ENCODE results near the gene ST6GAL2.

The ST6GAL2 gene

DNA sequence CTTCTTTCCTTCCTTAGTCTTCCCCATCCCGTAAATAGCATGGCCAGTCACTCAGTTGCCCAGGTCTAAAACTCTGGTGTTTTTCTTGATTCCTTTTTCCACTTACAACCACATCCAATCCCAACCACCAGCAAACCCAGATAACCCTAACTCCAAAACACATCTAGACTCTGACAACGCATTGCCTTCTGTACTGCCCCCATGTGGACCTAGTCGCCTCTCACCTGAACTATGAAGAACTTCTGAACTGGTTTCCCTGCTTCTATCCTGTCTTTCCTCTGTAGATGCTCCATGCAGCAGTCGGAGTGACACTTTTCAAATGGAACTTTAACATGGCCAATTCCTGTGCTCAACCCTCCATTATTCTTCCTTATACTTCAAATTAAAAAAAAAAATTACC, 26.5 kb downstream of the ST6GAL2 start:
- no peak for DNase-seq

GRCh38 chr2:106858810-106859209, 27.2 kb downstream of the ST6GAL2 start:
- no peak for DNase-seq

- no peak for DNase-seq
Observed at GRCh38 chr2:106857882-106858478, 28.0 kb downstream of the ST6GAL2 start.

DNA sequence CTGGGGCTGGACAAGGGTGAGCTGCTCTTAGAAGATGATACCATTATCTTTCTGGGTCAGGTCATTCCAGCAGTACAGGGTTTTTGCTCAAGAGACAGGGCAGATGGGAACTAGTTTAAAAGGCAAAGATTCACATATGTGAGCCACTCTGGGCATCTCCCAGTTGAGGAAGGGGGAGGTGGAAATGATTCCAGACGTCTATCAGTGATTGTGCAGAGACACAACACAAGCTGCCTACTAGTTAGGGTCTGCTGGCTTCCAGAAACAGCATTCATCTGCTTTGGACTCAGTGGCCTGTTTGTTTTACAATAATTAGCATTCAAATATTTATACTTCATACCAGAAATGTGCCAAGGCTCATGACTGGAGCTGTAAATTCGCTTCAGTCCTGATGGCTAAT, 32.3 kb downstream of the ST6GAL2 start:
- DNase-seq = no peak

DNA sequence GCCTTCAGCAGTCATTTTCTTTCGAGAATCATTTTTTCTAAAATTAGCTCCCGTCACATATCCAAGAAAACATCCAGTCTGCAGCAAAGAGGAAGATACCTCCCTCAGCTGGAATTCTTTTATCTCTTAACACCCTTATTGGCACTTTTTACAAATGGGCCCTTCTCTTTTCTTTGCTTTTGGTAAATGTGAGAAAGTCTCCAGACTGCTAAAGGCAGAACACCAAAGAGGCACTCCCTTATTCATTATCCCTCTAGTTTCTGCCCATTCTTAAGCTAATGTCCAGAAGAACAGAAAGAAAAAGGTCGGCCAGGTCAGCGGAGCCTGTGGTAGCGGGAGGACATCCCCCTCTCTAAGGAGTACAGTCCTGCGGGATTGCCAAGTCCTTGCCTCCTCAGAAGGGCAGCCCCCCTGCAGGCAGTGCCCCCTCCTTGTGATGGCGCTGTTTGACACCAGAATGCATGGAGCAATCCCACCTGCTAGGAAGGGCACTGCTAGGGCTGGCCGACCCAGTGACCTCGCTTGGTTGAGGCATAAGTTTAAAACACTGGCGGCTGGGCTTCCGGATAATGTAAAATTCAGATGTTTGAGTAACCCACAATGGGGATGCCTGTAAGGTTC, 34.0 kb downstream of the ST6GAL2 start:
- DNase-seq = no peak

- no peak for DNase-seq
Observed at GRCh38 chr2:106851087-106851874, 34.7 kb downstream of the ST6GAL2 start.

- DNase-seq = no peak
Observed at GRCh38 chr2:106849253-106849652, 36.7 kb downstream of the ST6GAL2 start.

GRCh38 chr2:106847366-106847765, 38.6 kb downstream of the ST6GAL2 start:
- DNase-seq = no peak

- DNase-seq = no peak
Observed at GRCh38 chr2:106845716-106846115, 40.3 kb downstream of the ST6GAL2 start.

DNA sequence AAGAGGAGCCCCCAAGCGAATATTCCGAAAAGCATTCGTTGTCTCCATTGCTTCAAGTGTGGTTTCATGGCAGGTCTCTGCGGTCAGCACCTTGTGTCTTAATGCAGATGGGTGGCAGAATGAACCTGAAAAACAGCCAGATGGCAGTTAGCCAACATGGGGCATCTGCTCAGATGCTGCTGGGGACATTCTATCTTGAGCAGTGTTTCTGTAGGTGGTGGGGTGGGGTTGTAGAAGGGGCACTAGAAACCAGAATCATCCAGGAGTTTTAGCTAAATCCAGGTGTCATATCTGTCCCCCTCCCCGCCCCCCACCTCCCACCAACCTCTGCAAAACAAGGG, 42.1 kb downstream of the ST6GAL2 start:
- no peak for DNase-seq

DNA sequence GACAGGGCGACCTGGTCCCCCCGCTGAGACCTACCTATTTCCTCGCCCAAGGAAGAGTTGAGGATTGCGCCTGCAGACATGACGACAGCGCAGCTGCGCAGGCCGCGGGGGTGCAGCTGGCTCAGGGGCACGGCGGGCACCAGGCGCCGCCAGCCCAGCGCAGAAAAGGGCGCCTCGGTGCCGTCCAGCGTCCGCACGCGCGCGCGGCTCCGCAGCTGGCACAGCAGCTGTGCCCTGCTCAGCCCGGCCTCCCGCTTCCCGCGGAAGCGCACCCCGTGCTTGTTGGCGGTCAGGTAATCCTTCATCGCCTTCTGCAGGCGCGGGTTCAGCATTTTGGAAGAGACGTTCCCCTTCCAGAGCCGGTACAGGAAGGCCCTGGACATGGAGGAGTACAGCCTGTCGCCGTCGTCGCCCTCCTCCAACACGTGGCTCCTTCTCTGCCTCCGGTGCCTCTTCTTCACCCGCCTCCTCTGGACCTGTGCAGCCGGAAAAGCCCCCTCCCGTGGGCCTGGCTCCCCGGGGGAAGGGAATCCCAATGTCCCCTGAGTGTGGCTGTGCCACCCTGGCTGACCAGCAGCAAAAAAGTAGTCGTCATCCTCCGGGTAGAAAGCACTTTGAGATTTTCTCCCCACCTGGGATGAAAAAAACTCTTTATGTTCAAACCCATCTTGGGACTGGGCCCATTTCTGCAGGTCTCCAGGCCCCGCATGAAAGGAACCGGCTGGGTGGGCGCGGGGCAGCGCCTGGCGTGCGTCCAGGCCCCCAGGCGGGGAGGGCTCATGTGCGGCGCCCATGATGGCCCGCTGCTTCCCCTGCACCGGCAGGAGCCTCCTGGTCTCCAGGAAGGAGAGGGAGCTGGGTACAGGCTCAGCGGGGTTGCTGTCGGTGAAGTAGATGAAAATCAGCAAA, 42.7 kb downstream of the ST6GAL2 start:
- DNase-seq = no peak

DNA sequence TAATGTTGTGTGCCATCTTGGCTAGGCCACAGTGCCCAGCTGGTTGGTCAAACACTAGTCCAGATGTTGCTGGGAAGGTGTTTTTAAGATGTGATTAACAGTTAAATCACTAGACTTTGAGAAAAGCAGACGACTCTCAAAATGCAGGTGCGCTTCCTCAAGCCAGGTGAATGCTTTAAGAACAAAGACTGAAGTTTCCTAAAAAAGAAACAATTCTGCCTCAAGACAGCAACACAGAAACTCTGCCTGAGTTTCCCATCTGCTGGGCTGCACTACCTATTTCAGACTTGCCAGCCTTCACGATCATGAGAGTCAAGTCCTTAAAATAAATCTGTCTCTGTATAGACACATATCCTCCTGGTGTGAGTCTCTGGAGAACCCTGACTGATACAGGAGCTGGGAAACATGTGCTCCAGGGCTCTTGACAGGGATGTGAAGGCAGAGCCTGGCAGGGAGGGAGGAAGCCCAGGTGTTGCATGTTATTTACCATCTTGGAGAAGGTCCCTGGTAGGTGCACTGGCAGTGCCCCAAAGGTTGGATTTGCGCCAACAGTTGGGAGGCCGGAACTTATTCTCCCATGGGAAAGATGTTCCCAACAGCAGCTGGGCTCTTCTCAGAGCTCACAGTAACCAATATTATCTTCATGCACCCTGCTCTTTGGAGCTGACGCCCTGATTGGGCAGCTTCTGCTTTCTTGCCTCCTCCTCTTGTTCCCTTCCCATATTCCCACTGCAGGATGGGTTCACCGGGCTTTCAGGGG, 43.9 kb downstream of the ST6GAL2 start:
- no peak for DNase-seq

GRCh38 chr2:106840818-106841217, 45.1 kb downstream of the ST6GAL2 start:
- DNase-seq = no peak

- no peak for DNase-seq
Observed at GRCh38 chr2:106839849-106840595, 45.9 kb downstream of the ST6GAL2 start.

DNA sequence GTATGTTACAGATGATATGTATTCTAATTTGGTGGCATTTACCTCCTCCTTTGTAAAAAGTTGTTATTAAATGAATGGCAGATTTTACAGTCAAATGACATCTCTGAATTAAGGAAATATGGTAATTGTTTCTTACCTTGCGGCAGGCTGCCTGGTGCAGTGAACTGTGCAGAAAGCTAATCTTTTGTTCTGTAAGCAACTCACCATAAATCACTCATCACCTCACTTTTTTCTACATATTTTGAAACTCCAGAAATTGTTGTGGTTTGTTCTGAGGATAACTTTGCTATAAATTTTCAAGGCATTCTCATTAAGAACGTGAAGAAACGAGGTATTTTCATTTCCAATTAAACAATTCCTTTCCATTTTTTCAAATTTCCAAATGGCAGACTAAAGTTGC, 52.7 kb downstream of the ST6GAL2 start:
- no peak for DNase-seq

DNA sequence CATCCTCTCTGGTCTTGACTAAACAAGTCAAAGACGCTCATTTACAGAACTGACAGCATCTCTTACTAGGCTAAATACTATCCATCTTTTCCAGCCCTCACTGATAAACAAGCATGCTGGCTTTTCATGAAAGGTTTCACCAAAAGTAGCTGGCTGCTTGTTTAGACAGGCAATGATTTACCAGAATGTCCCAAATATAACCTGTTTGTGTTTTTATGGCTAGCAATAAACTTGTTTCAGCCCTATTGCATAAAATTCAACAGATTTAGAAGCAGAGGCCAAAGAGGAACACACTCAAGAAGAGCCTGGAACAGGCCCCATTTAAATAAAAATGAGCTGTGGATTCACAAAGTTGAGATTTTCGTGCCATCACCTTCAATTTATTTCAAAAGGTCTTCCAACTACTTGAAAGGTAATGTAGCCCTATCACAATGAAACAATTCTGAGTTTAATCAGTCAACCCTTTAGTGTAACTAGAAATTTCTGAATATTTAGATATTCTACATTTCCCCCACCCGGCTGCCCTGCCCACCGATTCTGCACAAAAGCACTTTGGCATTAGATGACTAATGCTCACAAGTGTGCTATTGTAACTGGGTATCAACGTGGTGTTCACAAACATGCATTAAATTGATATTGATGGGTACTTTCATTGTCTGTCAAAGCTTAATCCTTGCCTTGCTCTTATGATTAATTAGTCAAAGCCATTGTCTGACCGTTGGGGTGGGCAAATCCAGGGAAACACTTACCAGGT, 54.0 kb downstream of the ST6GAL2 start:
- no peak for DNase-seq

- DNase-seq = no peak
Observed at GRCh38 chr2:106831241-106831640, 54.7 kb downstream of the ST6GAL2 start.

DNA sequence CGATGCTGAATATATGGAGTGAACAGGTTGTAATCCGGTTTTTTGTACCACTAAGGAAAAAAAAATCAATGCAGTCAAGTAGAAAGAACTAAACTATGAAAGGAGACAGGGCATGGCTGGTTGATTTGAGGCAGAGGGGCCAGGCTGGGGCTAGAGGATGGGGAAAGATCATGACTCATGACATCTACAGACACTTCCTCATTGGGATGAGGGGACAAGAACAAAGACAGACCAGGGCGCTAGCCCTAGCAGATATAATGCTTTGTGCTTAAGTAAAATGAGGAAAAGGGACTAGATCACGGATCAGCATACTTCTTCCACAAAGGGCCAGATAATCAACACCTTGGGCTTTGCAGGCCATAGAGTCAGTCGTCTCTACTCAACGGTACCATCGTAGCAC, 55.8 kb downstream of the ST6GAL2 start:
- no peak for DNase-seq

GRCh38 chr2:106828119-106828518, 57.8 kb downstream of the ST6GAL2 start:
- DNase-seq = no peak

- DNase-seq = no peak
Observed at GRCh38 chr2:106827158-106827557, 58.8 kb downstream of the ST6GAL2 start.

DNA sequence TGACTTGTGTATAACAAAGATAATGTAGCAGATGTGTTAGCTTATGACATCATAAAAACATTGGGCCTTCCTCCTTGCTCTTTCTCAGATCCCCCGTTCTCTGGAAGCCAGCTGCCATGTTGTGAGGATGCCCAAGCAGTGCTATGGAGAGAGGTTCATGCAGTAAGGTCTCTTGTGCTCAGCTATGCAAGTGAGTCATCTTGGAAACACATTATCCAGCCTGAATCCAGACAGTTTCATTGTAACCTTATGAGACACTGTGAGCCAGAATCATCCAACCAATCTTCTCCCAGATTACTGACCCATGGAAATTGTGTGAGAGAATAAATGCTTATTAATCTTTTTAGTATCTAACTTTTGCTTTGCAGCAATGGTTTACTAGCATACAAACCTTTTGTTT, 60.8 kb downstream of the ST6GAL2 start:
- DNase-seq = no peak
